Mesenchymal stem cell (in vitro differentiated cells and primary cell): ENCODE data around the gene CDH18.
"Not testable (repeated sequence)": the region's sequence is repeated elsewhere in the genome, so short reads cannot be mapped to it uniquely, and the experiment has no call there.

Experiments used
- DNase-seq: peaks from one replicate; pipeline ENCODE4 v3.0.0-alpha.2; 2013
- H2AFZ ChIP-seq: one replicate; pipeline ENCODE4 v1.6.1; 2013; ENCODE audit warnings: low read depth, mild to moderate bottlenecking, control low read depth, inconsistent platforms, low read length, moderate library complexity
- H2AK5ac ChIP-seq: 2 replicates; pipeline ENCODE4 v1.6.1; 2013; ENCODE audit warnings: low read length, moderate library complexity, mild to moderate bottlenecking, inconsistent platforms; ENCODE audit not compliant: severe bottlenecking
- H2BK120ac ChIP-seq: one replicate; pipeline ENCODE4 v1.6.1; 2013; ENCODE audit warnings: low read depth, mild to moderate bottlenecking, inconsistent platforms, low read length, moderate library complexity
- H2BK12ac ChIP-seq, 2 experiments: one replicate each; pipeline ENCODE4 v1.6.1; 2013; ENCODE audit warnings: inconsistent platforms in 2 of 2, low read length in 2 of 2, mild to moderate bottlenecking in 2 of 2, moderate library complexity in 2 of 2, control low read depth in 1 of 2
- H2BK15ac ChIP-seq: one replicate; pipeline ENCODE4 v1.6.1; 2013; ENCODE audit warnings: mild to moderate bottlenecking, low read depth, inconsistent platforms; ENCODE audit not compliant: poor library complexity, severe bottlenecking
- H2BK5ac ChIP-seq: 2 replicates; pipeline ENCODE4 v1.6.1; 2013; ENCODE audit warnings: low read depth, mild to moderate bottlenecking, low read length, control low read depth, inconsistent platforms; ENCODE audit not compliant: poor library complexity, severe bottlenecking
- H3K14ac ChIP-seq, 2 experiments: one replicate each; pipeline ENCODE4 v1.6.1; 2013; ENCODE audit warnings: inconsistent platforms in 2 of 2, low read length in 2 of 2, control low read depth in 1 of 2, mild to moderate bottlenecking in 1 of 2, moderate library complexity in 1 of 2
- H3K18ac ChIP-seq, 2 experiments: one replicate each; pipeline ENCODE4 v1.6.1; 2013; ENCODE audit warnings: inconsistent platforms in 2 of 2, low read length in 2 of 2, control low read depth in 1 of 2, low read depth in 1 of 2, mild to moderate bottlenecking in 1 of 2
- H3K23ac ChIP-seq, 2 experiments: one replicate each; pipeline ENCODE4 v1.6.1; 2013; ENCODE audit warnings: inconsistent platforms in 2 of 2, low read length in 2 of 2, mild to moderate bottlenecking in 2 of 2, moderate library complexity in 2 of 2, control low read depth in 1 of 2
- H3K27ac ChIP-seq: 2 replicates; pipeline ENCODE4 v1.5.1; 2013; ENCODE audit warnings: mild to moderate bottlenecking, moderate library complexity, low read length, control low read depth, inconsistent platforms; ENCODE audit not compliant: poor library complexity, severe bottlenecking
- H3K27me3 ChIP-seq, 2 experiments: 2 replicates each; pipeline versions ENCODE4 v1.6.1 to v1.7.0; 2013; ENCODE audit warnings: low read length in 2 of 2, mild to moderate bottlenecking in 2 of 2, moderate library complexity in 2 of 2, control low read depth in 1 of 2, inconsistent platforms in 1 of 2; ENCODE audit not compliant: control insufficient read depth in 1 of 2, insufficient read depth in 1 of 2
- H3K36me3 ChIP-seq, 2 experiments: 2 replicates each; pipeline versions ENCODE4 v1.6.1 to v1.7.0; 2013; ENCODE audit warnings: low read length in 2 of 2, control low read depth in 1 of 2, inconsistent platforms in 1 of 2, low read depth in 1 of 2, mild to moderate bottlenecking in 1 of 2; ENCODE audit not compliant: insufficient read depth in 2 of 2, control insufficient read depth in 1 of 2
- H3K4ac ChIP-seq, 2 experiments: one replicate each; pipeline ENCODE4 v1.6.1; 2013; ENCODE audit warnings: inconsistent platforms in 2 of 2, low read length in 2 of 2, mild to moderate bottlenecking in 2 of 2, moderate library complexity in 2 of 2, control low read depth in 1 of 2, low read depth in 1 of 2
- H3K4me1 ChIP-seq: 2 replicates; pipeline ENCODE4 v1.6.1; 2013; ENCODE audit warnings: low read depth, low read length, control low read depth; ENCODE audit not compliant: control insufficient read depth, insufficient read depth
- H3K4me2 ChIP-seq: 2 replicates; pipeline ENCODE4 v1.6.1; 2013; ENCODE audit warnings: low read length, mild to moderate bottlenecking, inconsistent platforms; ENCODE audit not compliant: poor library complexity, severe bottlenecking
- H3K4me3 ChIP-seq, 2 experiments: 2 replicates each; pipeline versions ENCODE4 v1.5.1 to v1.7.0; 2013; ENCODE audit warnings: low read length in 2 of 2, mild to moderate bottlenecking in 2 of 2, control low read depth in 1 of 2, low read depth in 1 of 2; ENCODE audit not compliant: insufficient read depth in 1 of 2
- H3K79me1 ChIP-seq: replicated peaks from 2 replicates; pipeline ENCODE4 v1.6.1; 2013; ENCODE audit warnings: mild to moderate bottlenecking, control low read depth, low read length, inconsistent platforms; ENCODE audit not compliant: poor library complexity, severe bottlenecking
- H3K9ac ChIP-seq: 2 replicates; pipeline ENCODE4 v1.7.0; 2013; ENCODE audit warnings: mild to moderate bottlenecking, low read length, moderate library complexity
- H3K9me3 ChIP-seq: 2 replicates; pipeline ENCODE4 v1.7.0; 2013; ENCODE audit warnings: mild to moderate bottlenecking, low read length; ENCODE audit not compliant: control insufficient read depth
- H4K8ac ChIP-seq: one replicate; pipeline ENCODE4 v1.6.1; 2013; ENCODE audit warnings: inconsistent platforms, mild to moderate bottlenecking, low read length, moderate library complexity
- H4K91ac ChIP-seq: one replicate; pipeline ENCODE4 v1.6.1; 2013; ENCODE audit warnings: mild to moderate bottlenecking, low read length, inconsistent platforms
- WGBS: methylation state at CpG from one replicate; pipeline ENCODE4 v1.1.7; 2013; ENCODE audit warnings: mixed read lengths; 5-methylcytosine and 5-hydroxymethylcytosine counted together

CDH18 gene

DNA sequence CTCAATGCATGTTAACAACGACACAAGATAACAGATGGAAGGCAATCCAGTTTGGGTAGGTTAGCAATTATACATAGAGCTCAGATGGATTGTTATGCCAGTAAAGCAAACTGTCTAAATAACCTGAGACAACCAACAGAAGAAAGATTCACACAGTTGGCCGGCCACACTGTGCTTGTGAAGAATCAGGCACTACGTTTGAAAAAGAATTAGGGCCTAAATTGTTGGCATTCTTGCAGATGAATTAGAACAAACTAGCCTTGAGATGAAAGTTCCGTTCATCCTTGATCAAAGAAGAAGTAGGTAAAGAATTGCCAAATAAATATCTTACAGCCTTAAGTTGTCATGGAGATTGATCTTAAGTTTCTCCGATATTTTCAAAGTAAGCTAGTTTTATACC is 210.6 kb downstream of the CDH18 start:
- no peak overlapping the region for H3K23ac ChIP-seq
- no peak for DNase-seq
- H4K91ac ChIP-seq = no peak overlapping the region
- no peak overlapping the region for H3K4ac ChIP-seq
- H2BK12ac ChIP-seq = no peak overlapping the region
- H3K9ac ChIP-seq = no peak overlapping the region
- no peak overlapping the region for H3K14ac ChIP-seq
- H3K9me3 ChIP-seq = no peaks in the 10 kb centered on the region
- H2AK5ac ChIP-seq = no peak overlapping the region
- H3K4me1 ChIP-seq = no peaks in the 10 kb centered on the region
- no peaks in the 10 kb centered on the region for H3K36me3 ChIP-seq
- no peak overlapping the region for H4K8ac ChIP-seq
- no peak overlapping the region for H2BK15ac ChIP-seq
- no peak overlapping the region for H2BK120ac ChIP-seq
- no peak overlapping the region for H2BK5ac ChIP-seq
- H3K27me3 ChIP-seq = no peaks in the 10 kb centered on the region
- no peaks in the 10 kb centered on the region for H3K79me1 ChIP-seq
- no peak overlapping the region for H3K4me2 ChIP-seq
- H3K18ac ChIP-seq = no peak overlapping the region
- H3K27ac ChIP-seq = no peak overlapping the region
- H2AFZ ChIP-seq = no peak overlapping the region
- no peak overlapping the region for H3K4me3 ChIP-seq
- 70% methylated on average over 4 of the region's 5 CpGs for WGBS

DNA sequence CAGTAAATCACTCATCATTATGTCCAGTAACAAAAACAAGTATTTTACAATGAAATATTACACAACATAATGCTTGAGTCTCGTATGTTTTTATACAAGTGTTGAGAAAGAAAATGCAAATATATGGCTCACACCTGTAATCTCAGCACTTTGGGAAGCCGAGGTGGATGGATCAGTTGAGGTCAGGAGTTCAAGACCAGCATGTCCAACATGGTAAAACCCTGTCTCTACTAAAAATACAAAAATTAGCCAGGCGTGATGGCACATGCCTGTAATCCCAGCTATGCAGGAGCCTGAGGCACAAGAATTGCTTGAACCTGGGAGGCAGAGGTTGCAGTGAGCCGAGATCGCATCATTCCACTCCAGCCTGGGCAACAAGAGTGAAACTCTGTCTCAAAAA is 211.1 kb downstream of the CDH18 start:
- H4K91ac ChIP-seq, H3K4me3 ChIP-seq, H3K9me3 ChIP-seq, H4K8ac ChIP-seq, H3K27me3 ChIP-seq, H3K23ac ChIP-seq, H3K4me2 ChIP-seq, DNase-seq, H3K18ac ChIP-seq, H3K27ac ChIP-seq, H3K4ac ChIP-seq, H3K79me1 ChIP-seq, H3K14ac ChIP-seq, H2BK15ac ChIP-seq, H2BK120ac ChIP-seq, H2AK5ac ChIP-seq, H2BK5ac ChIP-seq, H3K36me3 ChIP-seq, H3K4me1 ChIP-seq, H2AFZ ChIP-seq, H2BK12ac ChIP-seq, H3K9ac ChIP-seq: not testable (repeated sequence)
- WGBS = 92% methylated on average over 2 of the region's 5 CpGs

DNA sequence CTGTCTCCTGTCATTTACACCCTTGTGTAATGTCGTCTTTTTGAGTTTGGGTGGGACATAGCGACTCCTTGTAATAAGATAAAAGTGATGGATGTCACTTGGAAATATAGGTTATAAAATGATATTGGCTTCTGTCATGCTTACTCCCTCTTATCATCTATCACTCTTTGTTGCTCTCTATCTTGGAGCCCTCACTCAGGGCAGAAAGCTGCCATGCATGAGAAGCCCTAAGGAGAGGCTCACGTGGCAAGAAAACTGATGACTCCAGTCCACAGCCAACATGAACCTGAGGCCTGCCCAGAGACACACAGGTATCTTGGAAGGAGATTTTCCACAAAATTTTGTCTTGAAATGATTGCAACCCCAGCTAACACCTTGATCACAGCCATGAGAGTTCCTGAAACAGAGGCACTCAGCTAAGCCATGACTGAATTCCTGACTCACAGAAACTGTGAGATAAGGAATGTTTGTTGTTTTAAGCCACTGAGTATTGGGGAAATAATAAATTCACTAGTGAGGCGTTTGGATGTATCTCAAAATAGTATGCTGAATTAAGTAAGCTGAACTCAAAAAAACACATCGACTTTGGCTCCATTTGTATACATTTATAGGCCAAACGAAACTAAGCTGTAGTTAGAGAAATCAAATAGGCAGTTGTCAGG is 216.7 kb downstream of the CDH18 start:
- H3K9me3 ChIP-seq = no peaks in the 10 kb centered on the region
- no peak overlapping the region for H3K4me3 ChIP-seq
- no peak overlapping the region for H3K27ac ChIP-seq
- H3K36me3 ChIP-seq = no peaks in the 10 kb centered on the region
- no peaks in the 10 kb centered on the region for H3K27me3 ChIP-seq
- no peak overlapping the region for H2BK120ac ChIP-seq
- H3K9ac ChIP-seq = no peak overlapping the region
- 26% methylated on average over 2 of the region's 6 CpGs for WGBS
- no peak overlapping the region for H2AK5ac ChIP-seq
- H4K91ac ChIP-seq = no peak overlapping the region
- H4K8ac ChIP-seq = no peak overlapping the region
- no peaks in the 10 kb centered on the region for H3K4me1 ChIP-seq
- no peak overlapping the region for H3K14ac ChIP-seq
- no peak overlapping the region for H2BK12ac ChIP-seq
- no peak overlapping the region for H2BK15ac ChIP-seq
- H3K4ac ChIP-seq = peak overlapping the region in 1 of 2 experiments; percentile 41
- H2BK5ac ChIP-seq = no peak overlapping the region
- no peak overlapping the region for H3K18ac ChIP-seq
- no peaks in the 10 kb centered on the region for H3K79me1 ChIP-seq
- H3K23ac ChIP-seq = no peak overlapping the region
- no peak overlapping the region for H3K4me2 ChIP-seq
- DNase-seq = peak; percentile 41
- H2AFZ ChIP-seq = no peak overlapping the region

DNA sequence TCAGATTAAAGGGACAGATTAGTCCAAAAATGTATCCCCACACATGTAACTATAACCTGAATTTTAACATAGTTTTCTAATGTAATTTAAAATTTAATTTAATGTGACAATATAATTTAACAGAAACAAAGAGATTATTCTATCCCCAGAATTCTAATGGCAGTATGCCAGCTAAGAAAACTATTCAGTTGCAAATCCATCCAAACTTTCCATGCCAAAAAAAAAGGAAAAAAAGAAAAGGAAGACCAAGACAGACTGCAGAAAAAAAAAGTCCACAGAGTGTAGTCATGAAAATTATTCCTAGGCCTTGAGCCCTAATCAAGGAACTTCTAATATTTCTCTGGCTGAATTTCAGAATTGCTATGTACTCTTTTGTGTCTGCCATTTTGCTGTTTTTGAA is 217.6 kb downstream of the CDH18 start:
- Histone ChIP-seq H4K8ac (no peak overlapping the region), H2BK12ac (no peak overlapping the region), H3K14ac (no peak overlapping the region), H3K36me3 (no peaks in the 10 kb centered on the region), H2AFZ (no peak overlapping the region), H2BK5ac (no peak overlapping the region), H3K4me3 (no peak overlapping the region), H2AK5ac (no peak overlapping the region), H3K27me3 (no peaks in the 10 kb centered on the region), H3K18ac (no peak overlapping the region), H3K4ac (no peak overlapping the region), H2BK120ac (no peak overlapping the region), H3K9me3 (no peaks in the 10 kb centered on the region), H2BK15ac (no peak overlapping the region), H3K4me1 (no peaks in the 10 kb centered on the region), H4K91ac (no peak overlapping the region), H3K27ac (no peak overlapping the region), H3K23ac (no peak overlapping the region), H3K79me1 (no peaks in the 10 kb centered on the region), H3K4me2 (no peak overlapping the region), H3K9ac (no peak overlapping the region)
- no peak for DNase-seq
